ES-I3 (cell line): Measurements from ENCODE around the gene NUDT22.

Experiments
- H3K36me3 ChIP-seq: 2 replicates; pipeline ENCODE4 v1.6.1; 2013; ENCODE audit warnings: mild to moderate bottlenecking, low read length, control low read depth, moderate library complexity; ENCODE audit not compliant: insufficient read depth
- H3K4me1 ChIP-seq: 2 replicates; pipeline ENCODE4 v1.6.1; 2013; ENCODE audit warnings: mild to moderate bottlenecking, control low read depth, low read length; ENCODE audit not compliant: insufficient read depth
- H3K9ac ChIP-seq: 2 replicates; pipeline ENCODE4 v1.6.1; 2013; ENCODE audit warnings: low read depth, mild to moderate bottlenecking, low read length, moderate library complexity
- H3K9me3 ChIP-seq: 2 replicates; pipeline ENCODE4 v1.6.1; 2013; ENCODE audit warnings: mild to moderate bottlenecking, low read length, moderate library complexity; ENCODE audit not compliant: control insufficient read depth, insufficient read depth

NUDT22 gene

DNA sequence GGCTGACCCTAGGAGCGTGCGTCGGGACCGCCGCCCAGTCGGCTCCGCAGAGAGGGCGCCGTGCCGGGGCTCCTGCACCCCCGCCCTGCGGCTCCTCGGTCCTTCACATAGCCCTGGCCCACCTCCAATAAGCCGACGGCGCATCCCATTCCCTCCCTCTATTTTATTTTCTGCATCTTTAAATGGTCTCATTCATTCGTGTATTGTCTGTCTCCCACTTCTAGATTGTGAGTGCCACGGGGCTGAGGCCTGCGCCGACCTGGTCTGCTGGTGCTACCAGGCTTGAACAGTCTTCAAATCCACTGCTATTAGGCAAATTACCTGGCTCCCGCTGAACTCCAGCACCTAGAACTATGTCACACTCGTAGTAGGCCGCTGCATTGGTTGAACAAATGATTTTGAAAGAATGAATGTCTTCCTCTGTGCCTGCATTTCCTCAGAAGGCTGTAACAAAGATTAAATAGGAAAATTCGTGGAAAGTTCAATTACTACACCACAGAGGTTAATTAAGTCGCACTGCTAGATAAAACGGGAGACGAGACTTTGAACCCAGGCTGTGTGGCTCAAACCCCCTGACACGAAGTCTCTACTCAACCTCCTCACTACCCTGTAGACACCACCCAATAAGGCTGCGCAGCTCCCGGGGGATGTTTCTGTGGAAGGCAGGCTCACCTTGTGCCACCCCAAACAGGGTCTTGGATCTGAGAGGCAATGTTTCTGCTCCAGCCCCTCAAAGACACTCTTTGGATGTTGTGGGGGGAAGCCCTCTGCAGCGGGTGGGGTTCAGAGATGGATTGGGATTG lies 21.9 kb downstream of the NUDT22 start:
- H3K36me3 ChIP-seq = no peaks in the 10 kb centered on the region
- H3K9me3 ChIP-seq = no peaks in the 10 kb centered on the region
- peak overlapping the region; percentile 86 for H3K9ac ChIP-seq
- peaks cover 30% of the 10 kb centered on the region for H3K4me1 ChIP-seq

DNA sequence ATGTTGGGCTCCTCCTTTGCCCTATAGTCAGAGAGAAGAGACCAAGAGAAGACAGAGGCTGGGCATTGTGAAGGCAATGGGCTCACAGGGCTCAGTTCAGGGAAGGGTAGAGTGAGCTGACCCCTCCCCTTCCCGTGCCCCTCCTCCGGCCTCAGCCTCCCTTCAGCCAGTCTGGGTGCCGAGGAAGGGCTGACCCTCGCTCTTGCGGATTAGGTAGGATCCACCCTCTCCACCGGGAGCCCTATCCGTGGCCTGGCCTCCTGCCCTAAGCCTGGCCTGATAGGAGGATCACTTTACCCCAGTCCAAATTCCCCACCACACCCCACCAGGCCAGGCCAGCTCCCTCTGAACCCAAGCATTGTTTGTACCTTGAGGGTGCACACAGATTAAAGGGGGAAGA lies 22.5 kb downstream of the NUDT22 start:
- peaks cover 30% of the 10 kb centered on the region for H3K4me1 ChIP-seq
- H3K36me3 ChIP-seq = no peaks in the 10 kb centered on the region
- H3K9ac ChIP-seq = no peak overlapping the region
- no peaks in the 10 kb centered on the region for H3K9me3 ChIP-seq

GRCh38 chr11:64249038-64249437 lies 23.0 kb downstream of the NUDT22 start:
- peaks cover 30% of the 10 kb centered on the region for H3K4me1 ChIP-seq

GRCh38 chr11:64249563-64250414 lies 23.7 kb downstream of the NUDT22 start:
- no peak overlapping the region for H3K9ac ChIP-seq
- no peaks in the 10 kb centered on the region for H3K36me3 ChIP-seq
- H3K4me1 ChIP-seq = peaks cover 30% of the 10 kb centered on the region
- H3K9me3 ChIP-seq = no peaks in the 10 kb centered on the region

More at GRCh38 chr11:64249038-64249437, 23.0 kb downstream of the NUDT22 start:
- Histone ChIP-seq H3K36me3 (no peaks in the 10 kb centered on the region), H3K9me3 (no peaks in the 10 kb centered on the region), H3K9ac (no peak overlapping the region)

GRCh38 chr11:64250415-64251015 lies 24.4 kb downstream of the NUDT22 start:
- Histone ChIP-seq H3K9ac (peak overlapping the region; percentile 82), H3K4me1 (peaks cover 30% of the 10 kb centered on the region), H3K36me3 (no peaks in the 10 kb centered on the region), H3K9me3 (no peaks in the 10 kb centered on the region)

- Histone ChIP-seq H3K9me3 (no peaks in the 10 kb centered on the region), H3K36me3 (peaks cover 4% of the 10 kb centered on the region), H3K4me1 (peaks cover 30% of the 10 kb centered on the region), H3K9ac (peak within 1 kb of the TSS; percentile 82)
Measured at GRCh38 chr11:64251016-64251752, 25.1 kb downstream of the NUDT22 start, which contains the start of gene PLCB3. TSS of gene PLCB3 (plus strand) at chr11:64251530. CDS start at chr11:64251650, 120 bp downstream.

- no peaks in the 10 kb centered on the region for H3K9me3 ChIP-seq
- H3K9ac ChIP-seq = peak overlapping the region; percentile 82
- H3K4me1 ChIP-seq = peaks cover 30% of the 10 kb centered on the region
- peaks cover 7% of the 10 kb centered on the region for H3K36me3 ChIP-seq
Measured at GRCh38 chr11:64251753-64252002, 25.6 kb downstream of the NUDT22 start.

- H3K4me1 ChIP-seq = peaks cover 30% of the 10 kb centered on the region
- H3K36me3 ChIP-seq = peaks cover 7% of the 10 kb centered on the region
- H3K9ac ChIP-seq = peak overlapping the region; percentile 82
- no peaks in the 10 kb centered on the region for H3K9me3 ChIP-seq
Measured at GRCh38 chr11:64252003-64252872, 26.2 kb downstream of the NUDT22 start.

- Histone ChIP-seq H3K4me1 (peaks cover 27% of the 10 kb centered on the region), H3K9ac (no peak overlapping the region)
Measured at GRCh38 chr11:64253043-64253442, 27.0 kb downstream of the NUDT22 start.

DNA sequence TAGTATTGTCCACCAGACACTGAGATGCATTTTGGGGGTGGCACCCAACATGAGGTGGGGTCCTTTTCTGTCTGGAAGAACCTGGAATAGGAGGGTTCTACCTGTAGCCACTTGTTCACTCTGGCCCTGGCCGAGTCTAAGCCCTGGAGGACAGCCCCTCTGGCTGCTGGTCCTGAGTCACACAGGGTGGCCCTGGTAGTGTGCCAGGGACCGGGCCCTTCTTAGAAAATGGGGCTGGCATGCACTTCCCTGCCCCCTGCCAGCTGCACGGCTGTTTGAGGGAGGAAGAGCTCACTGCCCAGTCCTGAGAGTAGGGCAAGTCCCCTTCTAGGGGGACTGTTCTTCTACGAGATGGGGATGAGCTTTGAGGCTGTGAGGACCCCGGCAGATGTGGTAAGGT lies 27.4 kb downstream of the NUDT22 start:
- H3K9ac ChIP-seq = no peak overlapping the region
- peaks cover 7% of the 10 kb centered on the region for H3K36me3 ChIP-seq
- H3K4me1 ChIP-seq = peaks cover 23% of the 10 kb centered on the region
- H3K9me3 ChIP-seq = no peaks in the 10 kb centered on the region

More at GRCh38 chr11:64253043-64253442, 27.0 kb downstream of the NUDT22 start:
- no peaks in the 10 kb centered on the region for H3K9me3 ChIP-seq
- H3K36me3 ChIP-seq = peaks cover 7% of the 10 kb centered on the region

DNA sequence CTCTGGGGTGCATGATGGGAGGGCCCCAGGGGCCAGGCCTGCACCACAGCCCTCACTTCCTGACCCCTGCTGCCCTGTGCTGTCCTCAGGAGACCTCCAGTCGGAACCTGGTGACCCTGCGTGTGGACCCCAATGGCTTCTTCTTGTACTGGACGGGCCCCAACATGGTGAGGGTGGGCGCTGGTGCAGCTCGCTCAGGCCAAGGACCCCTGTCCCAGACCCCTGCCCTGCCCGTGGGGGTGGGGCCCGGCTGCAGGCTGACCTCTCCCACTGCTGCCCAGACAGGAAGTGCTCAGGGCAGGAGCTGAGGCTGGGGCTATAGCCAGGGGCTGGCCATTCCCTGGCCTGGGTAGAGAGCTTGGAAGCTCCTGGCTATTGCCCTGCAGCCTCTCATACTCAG lies 28.3 kb downstream of the NUDT22 start:
- no peak overlapping the region for H3K9ac ChIP-seq

DNA sequence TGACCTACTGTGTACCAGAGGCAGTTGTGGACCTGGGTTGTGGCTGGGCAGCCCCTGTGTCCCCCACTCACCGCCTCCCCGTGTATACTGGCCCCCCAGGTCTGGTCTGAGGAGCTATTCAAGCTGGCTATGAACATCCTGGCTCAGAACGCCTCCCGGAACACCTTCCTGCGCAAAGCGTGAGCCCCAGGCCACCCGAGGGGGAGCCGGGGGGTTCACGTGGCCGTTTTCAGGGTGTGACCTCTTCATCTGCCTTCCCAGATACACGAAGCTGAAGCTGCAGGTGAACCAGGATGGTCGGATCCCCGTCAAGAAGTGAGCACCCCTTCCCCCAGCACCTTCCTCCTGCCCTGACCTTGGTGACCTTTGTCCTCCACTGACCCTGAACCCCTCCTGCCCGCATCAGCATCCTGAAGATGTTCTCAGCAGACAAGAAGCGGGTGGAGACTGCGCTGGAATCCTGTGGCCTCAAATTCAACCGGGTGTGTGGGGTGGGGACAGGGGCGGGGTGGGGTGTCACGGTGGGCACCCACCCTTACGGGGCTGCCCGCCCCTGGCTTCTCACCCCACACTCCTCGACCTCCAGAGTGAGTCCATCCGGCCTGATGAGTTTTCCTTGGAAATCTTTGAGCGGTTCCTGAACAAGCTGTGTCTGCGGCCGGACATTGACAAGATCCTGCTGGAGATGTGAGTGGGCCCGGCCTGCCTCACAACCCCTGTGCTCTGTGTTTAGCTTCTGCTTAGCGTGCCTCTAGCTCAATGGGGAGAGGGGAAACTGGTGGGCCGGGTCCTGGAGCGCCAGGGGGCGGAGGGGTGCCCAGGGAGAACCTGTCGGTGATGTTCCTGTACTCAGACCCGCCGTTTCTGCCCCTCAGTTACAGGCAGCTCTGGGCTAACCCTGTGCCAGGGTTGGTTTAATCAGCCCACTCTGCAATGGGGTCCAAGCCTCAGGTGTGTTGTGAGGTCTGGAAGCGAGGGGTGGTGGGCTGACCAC lies 29.4 kb downstream of the NUDT22 start:
- Histone ChIP-seq H3K9me3 (no peaks in the 10 kb centered on the region), H3K4me1 (peaks cover 6% of the 10 kb centered on the region; the same call in 1 of the 2 replicates), H3K9ac (no peak overlapping the region), H3K36me3 (peaks cover 7% of the 10 kb centered on the region)

More for the DNA sequence above, 28.3 kb downstream of the NUDT22 start:
- H3K4me1 ChIP-seq = peaks cover 16% of the 10 kb centered on the region
- H3K9me3 ChIP-seq = no peaks in the 10 kb centered on the region
- peaks cover 7% of the 10 kb centered on the region for H3K36me3 ChIP-seq
